T47D (cell line): ENCODE data around the gene ZHX3.

Experiments
- DNase-seq, 2 experiments: peaks; one replicate each; pipeline versions ENCODE4 v3.0.0 to v3.0.0-alpha.2; 2011 to 2012; ENCODE audit warnings: low read depth in 1 of 2, low spot score in 1 of 2
- JUND ChIP-seq: IDR thresholded peaks from 2 replicates; pipeline ENCODE4 v1.6.1; 2012; ENCODE audit warnings: low read depth
- in situ Hi-C: cut with HindIII; loops from 2 replicates; pipeline ENCODE4 v1.10.0; 2016; ENCODE audit warnings: low sequenced_read_pairs, low pct_unique_long_range_greater_than_20kb

The ZHX3 gene

DNA sequence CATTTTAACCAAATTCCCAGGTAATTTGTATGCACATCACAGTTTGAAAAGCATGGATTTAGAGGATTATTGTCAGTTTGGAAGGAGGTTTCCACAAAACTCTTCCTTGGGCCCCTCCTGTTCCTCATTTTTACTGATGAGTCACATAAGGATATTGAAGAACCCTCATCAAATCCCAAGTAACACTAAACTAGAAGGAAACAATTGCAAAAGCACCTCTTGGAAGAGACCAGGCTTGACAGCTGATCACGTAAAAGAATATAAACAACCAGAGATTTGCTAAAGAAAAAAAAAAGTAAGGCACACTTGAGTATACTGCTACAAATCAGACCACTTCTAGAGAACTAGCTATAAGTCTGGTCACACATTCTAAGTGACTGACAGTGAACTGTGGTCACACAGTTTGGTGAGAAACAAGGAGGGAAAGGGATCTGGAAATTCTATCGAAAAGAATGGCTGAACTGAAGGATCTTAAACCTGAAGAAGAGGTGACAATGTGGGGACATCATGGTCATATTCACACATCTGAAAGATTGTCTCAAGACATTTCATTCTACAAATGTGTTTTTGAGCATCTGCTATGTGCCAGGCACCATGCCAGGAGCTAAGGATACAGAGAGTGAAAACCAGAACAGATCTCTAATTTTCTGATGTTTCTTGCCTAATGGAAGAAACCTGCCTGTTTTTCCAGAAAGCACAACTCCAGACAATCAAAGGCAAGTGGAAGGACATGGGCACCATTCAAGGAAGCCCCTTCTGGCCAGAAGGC lies 24.1 kb downstream of the ZHX3 start:
- in situ Hi-C loops, result no loop called here
- DNase-seq, result no peak
- TF ChIP-seq JUND, result no peak

DNA sequence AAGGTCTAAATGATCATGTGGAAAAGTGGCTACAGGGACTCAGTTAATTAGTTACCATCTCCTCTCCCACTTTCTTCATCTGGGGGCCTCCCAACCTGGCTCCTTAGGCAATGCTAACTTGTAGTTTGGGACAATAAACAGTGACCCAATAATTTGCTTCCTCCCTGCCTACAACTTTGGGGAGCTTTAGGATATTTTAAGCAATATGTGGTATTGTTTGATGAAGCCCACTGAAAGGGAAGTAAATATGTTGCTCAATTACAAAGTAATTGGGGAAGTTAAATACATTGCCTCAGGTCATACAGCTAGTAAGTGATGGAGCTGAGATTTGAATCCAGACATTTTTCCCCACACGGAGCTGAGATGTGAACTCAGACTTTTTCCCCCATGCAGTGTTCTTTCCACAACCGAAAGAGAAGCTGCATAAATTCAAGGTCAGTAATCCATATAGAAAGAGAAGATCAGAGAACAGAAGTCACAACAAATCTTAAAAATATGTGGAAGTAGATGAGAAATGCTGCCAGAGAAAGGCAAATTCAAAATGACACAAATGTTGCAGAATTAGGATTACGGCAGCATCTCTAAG lies 26.6 kb downstream of the ZHX3 start:
- no peak for TF ChIP-seq JUND
- in situ Hi-C loops, result no loop called here
- no peak for DNase-seq

DNA sequence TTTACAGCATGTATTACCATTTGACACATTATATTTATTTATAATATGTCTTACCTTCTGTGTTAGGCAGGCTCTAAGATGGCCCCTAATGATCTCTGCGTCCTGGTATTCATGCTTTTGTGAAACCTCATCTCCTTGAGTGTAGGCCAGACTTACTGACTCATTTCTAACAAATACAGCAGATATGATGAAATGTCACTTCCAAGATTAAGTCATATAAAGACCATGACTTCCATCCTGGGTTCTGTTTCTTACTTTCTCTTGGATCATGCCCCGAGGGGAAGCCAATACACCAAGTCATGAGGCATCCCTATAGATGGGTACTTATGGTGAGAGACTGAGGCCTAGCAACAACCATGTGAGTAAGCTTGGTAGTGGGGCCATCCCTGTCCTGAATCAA lies 30.2 kb downstream of the ZHX3 start:
- no peak for DNase-seq
- in situ Hi-C loops, result no loop called here
- TF ChIP-seq JUND, result no peak

DNA sequence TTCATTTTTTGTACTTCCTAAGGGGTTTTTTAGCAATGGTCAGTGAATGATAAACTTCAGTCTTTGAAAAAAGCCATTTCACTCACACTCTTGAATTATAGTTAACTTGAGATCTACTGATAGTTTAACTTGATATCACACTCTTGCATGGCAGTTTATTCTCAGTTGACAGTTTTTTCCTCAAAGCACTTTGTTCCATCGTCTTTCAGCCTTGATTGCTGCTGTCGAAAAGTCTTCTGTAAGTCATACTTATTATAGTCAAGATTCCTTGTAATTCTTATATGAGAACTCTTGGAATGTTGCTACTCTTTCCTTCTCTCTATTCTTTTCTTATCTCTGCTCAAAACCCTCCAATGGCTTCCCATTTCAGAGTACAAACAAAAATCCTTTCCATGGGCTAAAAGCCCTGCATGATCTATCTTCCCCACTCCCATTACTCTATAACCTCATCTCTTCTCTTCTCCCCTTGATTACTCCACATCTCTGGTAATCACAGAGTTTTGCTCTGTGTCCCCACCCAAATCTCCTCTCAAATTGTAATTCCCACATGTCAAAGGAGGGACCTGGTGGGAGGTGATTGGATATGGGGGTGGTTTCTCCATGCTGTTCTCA lies 31.2 kb downstream of the ZHX3 start:
- in situ Hi-C loops, result no loop called here
- TF ChIP-seq JUND, result no peak
- no peak for DNase-seq

- no peak for TF ChIP-seq JUND
- in situ Hi-C loops, result no loop called here
- no peak for DNase-seq
These were observed 37.8 kb downstream of the ZHX3 start for GRCh38 chr20:41279546-41280225.

DNA sequence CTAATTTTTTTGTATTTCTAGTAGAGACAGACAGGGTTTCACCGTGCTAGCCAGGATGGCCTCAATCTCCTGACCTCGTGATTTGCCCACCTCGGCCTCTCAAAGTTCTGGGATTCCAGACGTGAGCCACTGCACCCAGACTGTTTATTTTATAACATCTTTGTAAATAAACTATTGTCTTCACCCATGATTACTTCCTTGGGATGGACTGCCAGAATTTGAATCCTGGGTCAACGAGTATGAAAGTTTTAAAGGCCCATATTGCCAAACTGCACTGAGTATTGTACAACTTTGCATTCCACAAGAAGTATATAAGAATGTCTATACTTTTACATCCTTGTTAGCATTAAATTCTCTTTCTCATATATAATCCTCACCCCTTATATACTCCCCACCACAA lies 38.6 kb downstream of the ZHX3 start:
- DNase-seq, result no peak
- in situ Hi-C loops, result no loop called here
- no peak for TF ChIP-seq JUND

- no peak for DNase-seq
- no peak for TF ChIP-seq JUND
- in situ Hi-C loops, result no loop called here
These were observed 40.5 kb downstream of the ZHX3 start for GRCh38 chr20:41277049-41277448.

GRCh38 chr20:41276317-41276751 lies 41.2 kb downstream of the ZHX3 start:
- in situ Hi-C loops, result no loop called here
- no peak for DNase-seq
- TF ChIP-seq JUND, result no peak

GRCh38 chr20:41275301-41275731 lies 42.2 kb downstream of the ZHX3 start:
- no peak for TF ChIP-seq JUND
- DNase-seq, result no peak

DNA sequence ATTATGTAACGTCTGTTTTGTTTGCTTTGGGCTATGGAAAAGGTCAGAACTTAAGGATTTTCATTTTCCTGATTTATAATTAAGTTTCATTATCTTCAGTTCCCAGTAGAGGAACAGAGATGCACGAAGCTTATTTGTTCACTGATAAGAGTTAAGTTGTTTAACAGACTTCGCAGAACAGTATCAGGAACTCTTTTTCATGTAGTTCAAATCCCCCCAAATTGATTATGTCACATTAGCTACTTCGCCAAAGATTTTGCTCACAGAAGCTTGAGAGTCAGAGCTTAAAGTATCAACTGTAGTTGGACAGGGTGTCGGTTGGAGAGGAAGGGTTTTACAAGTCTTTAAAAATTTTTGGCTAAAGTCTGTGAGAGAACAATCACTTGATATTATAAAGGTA lies 43.4 kb downstream of the ZHX3 start:
- TF ChIP-seq JUND, result no peak
- DNase-seq, result no peak
- in situ Hi-C loops, result no loop called here

More at GRCh38 chr20:41275301-41275731, 42.2 kb downstream of the ZHX3 start:
- in situ Hi-C loops, result no loop called here

DNA sequence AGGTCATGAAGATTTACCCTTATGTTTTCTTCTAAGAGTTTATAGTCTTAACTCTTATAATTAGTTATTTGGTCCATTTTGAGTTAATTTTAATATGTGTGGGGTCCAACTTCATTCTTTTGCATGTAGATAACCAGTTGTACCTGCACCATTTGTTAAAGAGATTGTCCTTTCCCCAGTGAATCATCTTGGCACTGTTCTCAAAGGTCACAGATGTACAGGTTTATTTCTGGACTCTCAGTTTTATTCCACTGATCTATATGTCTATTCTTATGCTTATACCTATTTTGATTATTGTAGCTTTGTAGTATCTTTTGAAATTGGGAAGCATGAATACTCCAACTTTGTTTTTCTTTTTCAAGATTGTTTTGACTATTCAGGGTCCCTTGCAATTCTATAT lies 44.1 kb downstream of the ZHX3 start:
- no peak for TF ChIP-seq JUND
- in situ Hi-C loops, result no loop called here
- no peak for DNase-seq

- no peak for TF ChIP-seq JUND
- in situ Hi-C loops, result no loop called here
These were observed 45.2 kb downstream of the ZHX3 start for GRCh38 chr20:41272339-41272738.

More at GRCh38 chr20:41272339-41272738, 45.2 kb downstream of the ZHX3 start:
- no peak for DNase-seq
